GM19455 (cell line): ENCODE results near the gene RHOBTB3.
A peak's percentile ranks its signal among the peaks of the same experiment; 100 is the strongest.
"Not testable (repeated sequence)": the region's sequence is repeated elsewhere in the genome, so short reads cannot be mapped to it uniquely, and the experiment has no call there.

ENCODE experiments used
- ATAC-seq: cut with Tn5 transposase; IDR thresholded peaks from one replicate; pipeline ENCODE4 v1.9.1; 2021; ENCODE audit not compliant: unreplicated experiment

RHOBTB3 gene

GRCh38 chr5:95730730-95731570 lies at the start of gene RHOBTB3:
TSS of gene RHOBTB3 (plus strand) at chr5:95731336. CDS start at chr5:95731683, 347 bp downstream.
- ATAC-seq, result peak; percentile 49

GRCh38 chr5:95682891-95683290 lies 48.2 kb upstream of the RHOBTB3 start, which contains the start of gene SPATA9:
TSS of gene SPATA9 (minus strand) at chr5:95682991. CDS start at chr5:95682854, 137 bp downstream.
- no peak for ATAC-seq

GRCh38 chr5:95684361-95684760 lies 46.8 kb upstream of the RHOBTB3 start:
- no peak for ATAC-seq

GRCh38 chr5:95686651-95687050 lies 44.5 kb upstream of the RHOBTB3 start:
- no peak for ATAC-seq

GRCh38 chr5:95689680-95690079 lies 41.5 kb upstream of the RHOBTB3 start:
- ATAC-seq, result no peak

GRCh38 chr5:95690333-95690732 lies 40.8 kb upstream of the RHOBTB3 start:
- ATAC-seq, result no peak

GRCh38 chr5:95697781-95698681 lies 33.1 kb upstream of the RHOBTB3 start:
- no peak for ATAC-seq

GRCh38 chr5:95699337-95699736 lies 31.8 kb upstream of the RHOBTB3 start:
- no peak for ATAC-seq

- no peak for ATAC-seq
Observed at GRCh38 chr5:95701074-95701473, 30.1 kb upstream of the RHOBTB3 start.

GRCh38 chr5:95704150-95704549 lies 27.0 kb upstream of the RHOBTB3 start:
- no peak for ATAC-seq

GRCh38 chr5:95706196-95706595 lies 24.9 kb upstream of the RHOBTB3 start:
- ATAC-seq, result not testable (repeated sequence)

- no peak for ATAC-seq
Observed at GRCh38 chr5:95707055-95707454, 24.1 kb upstream of the RHOBTB3 start.

GRCh38 chr5:95707534-95708188 lies 23.5 kb upstream of the RHOBTB3 start:
- ATAC-seq, result not testable (repeated sequence)

- ATAC-seq, result no peak
Observed at GRCh38 chr5:95708876-95709275, 22.3 kb upstream of the RHOBTB3 start.

GRCh38 chr5:95709967-95710650 lies 21.0 kb upstream of the RHOBTB3 start:
- ATAC-seq, result no peak

GRCh38 chr5:95710651-95711500 lies 20.3 kb upstream of the RHOBTB3 start:
- not testable (repeated sequence) for ATAC-seq

GRCh38 chr5:95711501-95712346 lies 19.4 kb upstream of the RHOBTB3 start:
- ATAC-seq, result no peak

GRCh38 chr5:95712347-95712958 lies 18.7 kb upstream of the RHOBTB3 start:
- ATAC-seq, result no peak
